GM21526 (cell line): ENCODE data around the gene ATP6AP2.
"Not testable (repeated sequence)": the region's sequence is repeated elsewhere in the genome, so short reads cannot be mapped to it uniquely, and the experiment has no call there.

ENCODE experiments used
- ATAC-seq: cut with Tn5 transposase; IDR thresholded peaks from one replicate; pipeline ENCODE4 v1.9.1; 2021; ENCODE audit warnings: moderate library complexity; ENCODE audit not compliant: unreplicated experiment, low FRiP score

ATP6AP2 gene

DNA sequence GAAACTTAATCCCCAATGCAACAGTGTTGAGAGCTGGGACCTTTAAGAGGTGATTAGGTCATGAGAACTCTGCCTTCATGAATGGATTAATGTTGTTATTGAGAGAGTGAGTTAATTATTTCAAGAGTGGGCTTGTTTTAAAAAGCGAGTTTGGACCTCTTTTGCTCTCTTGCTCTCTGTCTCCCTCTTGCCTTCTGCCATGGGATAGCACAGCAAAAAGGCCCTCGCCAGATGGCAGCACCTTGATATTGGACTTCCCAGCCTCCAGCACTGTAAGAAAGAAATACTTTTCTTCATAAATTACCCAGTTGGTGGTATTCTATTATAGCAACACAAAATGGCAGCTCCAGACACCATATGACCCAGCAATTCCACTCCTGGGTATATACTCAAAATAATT is 7.0 kb upstream of the ATP6AP2 start:
- no peak for ATAC-seq

DNA sequence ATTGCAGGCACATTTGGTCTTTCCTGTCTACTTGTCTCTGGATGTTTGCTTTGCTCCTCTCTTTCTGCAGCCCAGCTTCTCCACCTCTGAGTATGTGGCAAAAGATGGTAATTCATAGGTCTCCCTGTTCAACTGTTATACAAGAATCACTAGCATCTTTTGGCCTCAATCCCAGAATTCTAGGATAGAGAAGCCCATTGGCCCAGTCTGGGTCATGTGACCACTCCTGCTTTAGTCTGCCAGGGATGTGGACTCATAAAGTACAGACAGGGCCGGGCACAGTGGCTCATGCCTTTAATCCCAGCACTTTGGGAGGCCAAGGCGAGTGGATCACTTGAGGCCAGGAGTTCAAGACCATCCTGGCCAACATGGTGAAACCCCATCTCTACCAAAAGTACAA is 5.4 kb upstream of the ATP6AP2 start:
- not testable (repeated sequence) for ATAC-seq

DNA sequence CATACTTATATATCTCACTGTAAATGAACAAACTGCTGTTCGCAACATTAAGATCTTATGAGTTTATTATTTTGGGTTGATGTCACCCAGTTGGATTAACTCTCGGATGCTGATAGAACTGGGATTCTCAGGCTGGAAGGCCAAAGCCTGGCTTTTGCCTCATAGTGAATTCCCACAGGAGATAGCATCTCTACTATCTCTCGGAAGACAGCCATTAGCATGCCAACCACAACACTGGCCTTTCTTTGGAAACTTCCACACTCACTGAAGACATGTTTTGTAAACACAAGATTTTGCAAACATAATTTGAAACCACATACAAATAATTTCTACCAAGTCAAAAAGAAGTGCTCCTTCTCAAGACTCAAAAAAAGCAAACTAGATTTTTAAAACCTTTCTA is 4.5 kb upstream of the ATP6AP2 start:
- ATAC-seq = no peak

DNA sequence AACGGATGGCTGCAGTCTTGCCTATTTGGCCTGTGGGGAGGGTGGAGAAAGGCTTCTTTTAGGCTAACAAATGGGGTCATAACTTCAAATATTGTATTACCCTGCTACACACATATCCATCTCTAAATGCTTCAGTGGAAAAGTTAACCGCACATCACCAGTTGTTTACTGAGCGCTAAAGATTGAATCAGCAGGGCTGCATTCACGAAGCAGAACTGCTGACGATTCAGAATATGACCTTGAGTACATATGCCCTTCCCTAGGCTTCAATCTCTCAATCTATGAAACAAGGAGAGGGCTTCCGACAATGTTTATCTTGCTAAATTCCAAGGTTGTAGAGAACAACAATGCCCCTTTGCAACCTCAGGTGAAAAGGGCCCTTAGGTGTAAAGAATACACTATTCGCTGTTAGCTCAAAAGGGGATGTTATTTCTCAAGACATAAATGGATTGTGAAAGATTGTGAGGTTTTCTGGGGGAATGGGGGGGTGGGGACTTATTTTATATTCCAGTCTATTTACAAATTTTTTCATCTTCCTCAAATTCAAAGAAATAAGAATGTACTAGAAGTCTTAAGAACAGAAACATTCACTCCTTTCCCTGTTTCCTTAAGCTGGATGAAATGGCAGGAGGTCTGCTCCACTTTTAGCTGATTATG is 2.6 kb upstream of the ATP6AP2 start:
- no peak for ATAC-seq

DNA sequence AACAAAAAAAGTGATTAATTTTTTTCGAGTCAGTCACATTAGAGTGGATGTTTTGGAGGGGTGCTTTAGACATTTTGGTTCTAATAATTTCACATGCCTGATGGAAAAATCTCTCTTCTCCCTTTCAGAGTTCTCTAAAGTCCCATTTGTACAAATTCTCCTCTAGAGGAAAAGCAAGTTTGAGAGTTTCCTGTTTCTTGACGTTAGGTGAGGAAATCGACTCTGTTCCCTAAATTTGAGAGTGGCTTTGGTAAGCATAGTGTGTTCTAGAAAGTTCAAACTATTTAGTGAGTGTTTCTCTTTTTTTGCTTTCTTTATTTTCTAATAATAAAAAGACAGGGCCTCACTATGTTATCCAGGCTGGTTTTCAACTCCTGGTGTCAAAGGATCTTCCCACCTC is 1.6 kb upstream of the ATP6AP2 start:
- ATAC-seq = no peak

DNA sequence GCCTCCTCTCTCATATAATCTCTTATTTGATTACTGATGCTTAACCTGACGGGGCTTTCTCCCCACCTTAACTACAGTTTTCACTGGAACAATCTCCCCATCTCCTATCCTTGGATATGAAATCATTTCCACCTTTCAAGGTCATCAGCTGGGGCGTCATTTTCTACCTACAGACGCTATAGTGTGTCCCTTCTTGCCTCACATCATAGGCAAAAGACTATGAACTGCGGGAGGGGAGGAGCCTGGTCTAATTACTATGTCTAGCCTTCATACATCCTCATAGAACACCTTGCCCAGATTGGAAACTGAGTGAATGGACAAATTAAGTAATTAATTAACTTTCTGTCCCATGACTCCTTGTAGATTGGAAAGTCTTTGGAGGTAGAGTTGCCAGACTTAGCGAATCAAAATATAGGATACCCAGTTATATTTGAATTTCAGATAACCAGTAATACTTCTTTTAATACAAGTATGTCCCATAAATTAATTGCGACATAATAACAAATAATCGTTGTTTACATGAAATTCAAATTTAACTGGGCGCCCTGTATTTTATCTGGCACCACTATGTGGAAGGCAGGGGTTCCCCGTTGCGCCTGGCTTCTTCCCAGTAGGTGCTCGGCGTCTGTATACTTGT is 752 bp upstream of the ATP6AP2 start:
- no peak for ATAC-seq

DNA sequence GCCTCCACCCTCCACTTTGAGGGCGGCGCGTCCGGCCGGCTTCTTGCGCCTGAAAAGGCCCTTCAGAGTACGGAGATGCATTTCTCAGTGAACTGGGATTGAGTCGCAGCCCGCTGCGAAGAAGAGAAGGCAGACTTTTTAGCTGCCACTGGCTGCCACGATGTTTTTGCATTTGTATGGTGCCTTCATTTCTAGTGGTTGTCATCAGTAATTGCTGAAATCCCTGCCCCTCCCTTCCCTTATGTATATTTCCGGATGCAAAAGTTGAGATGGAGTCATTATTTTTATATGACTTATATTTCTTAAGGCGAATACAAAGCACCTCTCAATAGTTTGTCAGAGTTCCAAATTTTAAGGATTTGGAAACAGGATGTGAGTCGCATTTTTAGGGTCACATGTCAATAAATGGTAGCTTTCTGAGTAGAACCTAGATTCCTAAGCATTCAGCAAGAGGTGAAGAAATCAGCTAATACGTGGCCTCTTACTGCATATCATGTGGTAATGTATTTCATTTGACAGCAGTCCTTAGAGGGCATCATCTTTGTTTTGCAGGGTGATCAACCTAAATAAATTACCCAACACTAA is 658 bp downstream of the ATP6AP2 start:
- ATAC-seq = no peak

DNA sequence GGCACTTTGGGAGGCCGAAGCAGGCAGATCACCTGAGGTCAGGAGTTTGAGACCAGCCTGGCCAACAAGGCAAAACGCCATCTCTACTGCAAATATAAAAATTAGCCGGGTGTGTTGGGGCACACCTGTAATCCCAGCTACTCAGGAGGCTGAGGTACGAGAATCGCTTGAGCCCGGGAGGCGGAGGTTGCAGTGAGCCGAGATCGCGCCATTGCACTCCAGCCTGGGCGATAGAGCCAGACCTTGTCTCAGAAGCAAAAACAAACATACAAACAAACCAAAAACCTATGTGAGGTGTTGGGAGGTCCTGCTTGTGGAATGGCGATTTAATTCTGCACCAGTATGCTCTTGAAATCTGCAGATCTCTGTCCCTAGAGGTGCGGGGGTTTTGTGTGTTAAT is 1.4 kb downstream of the ATP6AP2 start:
- ATAC-seq = not testable (repeated sequence)

DNA sequence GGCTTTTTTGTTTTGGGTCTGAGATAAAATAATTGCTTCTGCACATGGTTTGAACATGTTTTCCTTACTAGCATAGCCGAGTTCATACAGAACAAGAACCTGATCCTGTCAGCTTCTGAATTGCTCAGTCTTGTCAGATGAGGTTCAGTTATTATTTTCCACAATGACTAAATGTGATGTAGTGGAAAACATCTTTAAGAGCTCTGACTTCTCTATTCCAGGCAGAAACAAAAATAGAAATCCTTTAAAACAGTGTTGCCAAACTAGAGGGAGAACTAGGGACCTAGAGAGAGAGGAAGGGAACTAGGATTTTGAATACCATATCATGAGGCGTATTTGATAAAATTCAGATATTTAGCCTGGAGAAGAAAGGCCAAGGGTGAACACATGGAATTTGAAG is 2.0 kb downstream of the ATP6AP2 start:
- no peak for ATAC-seq

DNA sequence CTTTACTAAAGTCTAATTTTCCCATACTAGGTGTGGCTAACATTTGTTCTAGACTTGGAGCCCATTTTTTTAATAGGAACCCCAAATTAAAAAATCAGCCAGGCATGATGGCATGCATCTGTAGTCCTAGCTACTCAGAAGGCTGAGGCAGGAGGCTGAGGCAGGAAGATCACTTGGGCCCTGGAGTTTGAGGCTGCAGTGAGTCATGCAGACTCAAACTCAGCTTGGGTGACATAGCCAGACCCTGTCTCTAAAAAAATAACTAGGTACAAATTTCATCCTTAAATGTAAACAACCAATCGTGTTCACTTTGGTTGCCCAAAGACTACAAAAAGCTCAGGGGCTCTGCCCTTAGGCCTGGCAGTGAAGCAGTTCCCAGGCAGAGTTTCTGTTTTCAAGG is 6.9 kb downstream of the ATP6AP2 start:
- ATAC-seq = not testable (repeated sequence)

DNA sequence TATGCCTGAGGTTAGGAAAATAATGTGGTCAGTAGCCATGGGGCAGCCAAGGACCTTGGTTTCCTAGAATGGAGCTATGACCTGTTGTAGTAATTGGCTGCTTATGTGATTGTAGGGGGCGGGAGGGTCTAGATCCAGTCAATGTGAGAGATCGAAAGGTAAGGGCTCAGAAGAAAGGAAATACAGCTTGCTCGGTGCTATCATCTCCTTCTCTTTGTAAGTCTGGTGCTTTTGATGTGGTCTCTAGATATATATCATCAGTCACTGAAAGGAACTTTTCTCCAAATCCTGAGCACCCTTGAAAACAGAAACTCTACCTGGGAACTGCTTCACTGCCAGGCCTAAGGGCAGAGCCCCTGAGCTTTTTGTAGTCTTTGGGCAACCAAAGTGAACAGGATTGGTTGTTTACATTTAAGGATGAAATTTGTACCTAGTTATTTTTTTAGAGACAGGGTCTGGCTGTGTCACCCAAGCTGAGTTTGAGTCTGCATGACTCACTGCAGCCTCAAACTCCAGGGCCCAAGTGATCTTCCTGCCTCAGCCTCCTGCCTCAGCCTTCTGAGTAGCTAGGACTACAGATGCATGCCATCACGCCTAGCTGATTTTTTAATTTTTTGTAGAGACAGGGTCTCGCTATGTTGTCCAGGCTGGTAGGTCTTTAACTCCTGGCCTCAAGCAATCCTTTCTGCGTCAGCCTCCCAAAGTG is 9.0 kb downstream of the ATP6AP2 start:
- not testable (repeated sequence) for ATAC-seq

DNA sequence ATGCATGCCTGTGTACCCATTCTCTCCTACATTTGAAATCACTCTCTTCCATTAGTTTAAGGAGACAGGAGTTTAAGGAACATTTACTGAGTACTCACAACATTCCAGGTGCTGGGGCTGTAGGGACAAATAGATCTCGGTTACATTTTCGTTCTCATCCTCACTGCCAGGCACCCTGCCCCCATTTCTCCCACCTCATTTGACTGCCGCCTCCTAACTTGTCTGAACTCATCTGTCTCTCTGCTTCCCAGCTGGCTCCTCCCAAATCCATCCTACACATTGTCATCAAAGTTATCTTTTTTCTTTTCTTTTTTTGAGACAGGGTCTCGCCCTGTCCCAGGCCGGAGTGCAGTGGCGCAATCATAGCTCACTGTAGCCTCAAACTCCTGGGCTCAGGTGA is 22.7 kb downstream of the ATP6AP2 start:
- no peak for ATAC-seq

DNA sequence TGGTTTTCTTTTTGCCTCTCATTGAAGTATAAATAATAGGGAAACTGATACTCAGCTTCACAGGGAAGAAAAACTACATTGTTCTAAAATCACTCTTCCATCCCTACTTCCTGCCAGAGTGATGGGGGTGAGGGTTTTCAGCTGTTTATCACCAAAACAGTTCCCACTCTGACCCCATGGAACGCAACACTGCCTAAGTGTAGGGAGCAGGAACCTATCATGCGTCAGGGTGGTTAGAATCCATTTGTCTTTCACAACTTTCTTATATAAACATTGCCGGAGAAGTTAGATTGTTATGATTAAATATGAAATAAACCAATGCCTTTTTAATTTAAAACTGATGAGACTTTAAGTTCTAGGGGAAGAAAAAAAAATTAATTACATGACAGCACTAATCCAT is 26.6 kb downstream of the ATP6AP2 start:
- no peak for ATAC-seq

DNA sequence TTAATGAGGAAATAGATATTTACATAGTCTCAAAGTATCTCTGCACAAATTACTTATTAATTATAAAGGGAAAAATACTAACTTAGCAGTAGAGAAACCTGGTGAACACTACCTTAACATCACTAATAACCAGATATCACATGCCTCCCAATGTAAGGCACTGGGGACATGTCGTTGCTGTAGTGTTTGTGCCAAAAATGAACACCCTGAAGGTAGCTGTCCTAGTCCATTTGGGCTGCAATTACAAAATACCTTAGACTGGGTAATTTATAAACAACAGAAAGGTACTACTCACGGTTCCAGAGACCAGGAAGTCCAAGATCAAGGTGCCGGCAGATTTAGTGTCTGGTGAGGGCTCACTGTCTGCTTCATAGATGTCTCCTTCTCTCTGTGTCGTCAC is 31.7 kb downstream of the ATP6AP2 start:
- no peak for ATAC-seq

DNA sequence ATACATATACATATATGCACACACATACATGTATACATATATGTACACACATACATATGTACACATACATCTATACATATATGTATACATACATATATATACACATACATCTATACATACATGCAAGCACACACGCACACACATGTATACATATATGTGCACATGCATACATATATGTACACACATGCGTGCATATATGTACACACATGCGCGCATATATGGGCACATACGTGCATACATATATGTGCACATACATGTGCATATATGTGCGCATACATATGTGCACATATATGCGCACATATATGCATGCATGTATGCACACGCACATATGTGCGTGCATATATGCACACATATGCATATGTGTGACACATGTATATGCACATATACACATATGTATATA is 35.2 kb downstream of the ATP6AP2 start:
- ATAC-seq = no peak

DNA sequence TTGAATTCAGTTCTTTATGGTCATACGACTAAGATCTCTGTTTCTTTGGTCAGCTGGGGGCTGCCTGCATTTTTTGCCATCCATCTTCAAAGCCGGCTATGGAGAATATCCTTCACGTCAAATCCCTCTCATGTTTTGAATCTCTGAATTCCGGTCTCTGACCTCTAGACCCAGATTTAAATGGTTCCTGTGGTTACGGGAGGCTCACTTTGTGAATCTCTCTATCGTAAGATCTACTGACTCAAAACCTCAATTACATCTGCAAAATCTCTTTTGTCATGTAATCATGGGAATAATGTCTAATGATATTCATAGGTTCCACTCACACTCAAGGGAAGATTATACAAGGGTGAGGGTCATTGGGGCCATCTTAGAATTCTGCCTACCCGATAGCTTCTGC is 36.8 kb downstream of the ATP6AP2 start:
- ATAC-seq = no peak

DNA sequence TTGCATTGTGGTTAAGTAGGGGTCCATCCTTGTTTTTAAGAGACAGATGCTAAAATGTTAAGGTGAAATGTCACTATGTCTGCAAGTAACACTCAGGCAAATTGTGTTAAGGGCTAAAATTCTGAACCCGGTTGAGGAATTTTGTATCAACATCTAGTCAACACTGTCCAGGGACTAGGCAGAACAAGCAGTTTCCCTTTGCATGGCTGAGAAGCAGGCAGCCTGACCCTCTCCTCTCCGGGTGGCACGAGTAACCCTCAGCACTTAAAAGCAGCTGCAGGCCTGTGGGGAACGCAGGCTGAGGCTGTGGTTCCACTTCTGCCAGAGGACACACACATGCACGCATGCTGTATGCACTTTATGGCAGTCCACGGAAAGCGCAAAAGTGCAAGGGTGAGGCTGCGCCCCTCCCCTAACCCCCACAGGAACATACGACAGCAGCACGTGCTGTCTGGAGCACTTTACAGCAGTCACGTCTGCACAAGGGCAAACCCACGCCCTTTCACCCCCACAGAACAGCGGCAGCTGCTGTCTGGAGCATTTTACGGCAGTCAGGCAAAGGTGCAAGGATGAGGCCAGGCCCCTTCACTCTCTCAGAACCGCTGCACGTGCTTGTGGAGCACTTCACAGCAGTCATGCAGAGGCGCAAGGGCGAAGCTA is 41.8 kb downstream of the ATP6AP2 start:
- no peak for ATAC-seq

DNA sequence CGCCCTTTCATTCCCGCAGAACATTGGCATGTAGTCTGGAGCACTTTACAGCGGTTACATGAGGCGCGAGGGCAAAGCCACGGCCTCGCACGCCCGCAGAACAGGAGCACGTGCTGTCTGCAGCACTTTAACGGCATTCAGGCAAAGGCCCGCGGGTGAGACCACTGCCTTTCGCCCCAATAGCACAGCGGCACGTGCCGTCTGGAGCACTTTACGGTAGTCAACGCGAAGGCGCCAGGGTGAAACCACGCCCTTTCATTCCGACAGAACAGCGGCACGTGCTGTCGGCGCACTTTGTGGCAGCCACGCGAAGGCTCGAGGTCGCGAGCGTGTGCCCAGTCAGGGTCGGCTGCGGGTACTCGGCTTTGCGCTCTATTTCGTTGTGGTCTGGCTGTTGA is 42.4 kb downstream of the ATP6AP2 start, which contains the start of gene MPC1L:
Gene MPC1L, plus strand, starts transcription at position 290 of the 398 bp plus-strand sequence. CDS start 138 bp downstream, outside the sequence.
- ATAC-seq = no peak

DNA sequence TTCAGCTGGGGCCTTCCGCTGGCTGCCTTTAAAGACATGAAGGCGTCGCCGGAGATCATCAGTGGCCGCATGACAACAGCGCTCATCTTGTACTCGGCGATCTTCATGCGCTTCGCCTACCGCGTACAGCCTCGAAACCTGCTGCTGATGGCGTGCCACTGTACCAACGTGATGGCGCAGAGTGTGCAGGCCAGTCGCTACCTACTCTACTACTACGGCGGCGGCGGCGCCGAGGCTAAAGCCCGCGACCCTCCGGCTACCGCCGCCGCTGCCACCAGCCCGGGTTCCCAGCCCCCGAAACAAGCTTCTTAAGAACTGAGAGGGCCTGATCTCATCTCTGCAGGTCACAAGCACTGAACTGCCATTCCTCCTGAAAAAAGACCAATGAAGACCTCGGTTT is 42.9 kb downstream of the ATP6AP2 start:
- ATAC-seq = no peak

DNA sequence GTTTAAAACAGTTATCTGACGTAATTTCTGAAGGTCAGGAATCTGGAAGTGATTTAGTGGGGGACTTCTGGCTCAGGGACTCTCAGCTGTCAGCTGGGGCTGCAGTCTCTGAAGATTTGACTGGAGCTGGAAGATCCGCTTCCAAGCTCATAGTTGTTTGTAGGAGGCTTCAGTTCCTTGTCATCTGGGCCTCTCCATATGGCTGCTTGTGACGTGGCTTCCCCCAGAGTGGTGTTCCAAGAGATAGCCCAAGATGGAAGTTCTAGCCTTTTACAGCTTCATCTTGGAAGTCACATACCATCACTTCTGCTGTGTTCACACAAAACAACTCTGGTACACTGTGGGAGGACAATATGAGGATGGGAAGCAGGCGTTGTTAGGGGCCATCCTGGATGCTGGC is 44.5 kb downstream of the ATP6AP2 start:
- ATAC-seq = no peak

DNA sequence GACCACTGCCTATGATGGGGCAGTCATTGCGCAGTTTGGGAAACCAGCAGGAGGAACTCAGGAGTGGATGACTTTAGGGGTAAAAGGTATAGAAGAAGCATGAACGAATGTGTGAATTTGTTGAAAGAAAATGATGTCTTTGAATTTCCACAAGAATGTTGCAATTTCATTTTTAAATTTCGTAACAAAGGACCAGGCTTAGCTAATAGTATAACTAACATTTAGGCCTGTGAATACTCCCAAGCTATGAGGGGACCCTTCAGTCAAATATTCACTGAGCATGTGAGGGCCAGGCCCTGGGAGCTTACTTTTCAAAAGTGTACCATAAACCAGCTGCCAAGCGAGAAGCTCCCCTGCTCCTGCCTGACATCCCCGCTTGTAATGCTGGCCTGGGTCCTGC is 47.7 kb downstream of the ATP6AP2 start:
- ATAC-seq = no peak
